HepG2 (cell line): Measurements from ENCODE around the gene ASB11. TPM values are rescaled to one million over a fixed set of nuclear protein-coding genes. Genes with fewer than 3 reads are reported as not detected.

Experiments used
- AKAP8 ChIP-seq: sonication (generic); formaldehyde crosslinking; IDR thresholded peaks from 2 replicates; pipeline ENCODE4 v1.5.1; 2020; ENCODE audit warnings: mild to moderate bottlenecking, missing genetic modification reagents
- ATRX ChIP-seq: sonication (generic); formaldehyde crosslinking; IDR thresholded peaks from 2 replicates; pipeline ENCODE4 v1.4.0; 2020; ENCODE audit warnings: missing genetic modification reagents, borderline replicate concordance
- CENPX ChIP-seq: sonication (generic); formaldehyde crosslinking; IDR thresholded peaks from 2 replicates; pipeline ENCODE4 v1.9.0; 2021; ENCODE audit warnings: mild to moderate bottlenecking, missing genetic modification reagents, moderate library complexity
- CREB1 ChIP-seq, 2 experiments: fragments of 450-650 bp in 1 of 2; IDR thresholded peaks; 2 replicates each; pipeline ENCODE4 v1.6.1; 2016 to 2017; ENCODE audit warnings: control low read depth in 1 of 2, mild to moderate bottlenecking in 1 of 2, missing compliant biosample characterization in 1 of 2, missing genetic modification characterization in 1 of 2
- CREBL2 ChIP-seq: sonication (generic); formaldehyde crosslinking; IDR thresholded peaks from 2 replicates; pipeline ENCODE4 v1.8.1; 2023; ENCODE audit warnings: missing genetic modification reagents, mild to moderate bottlenecking, borderline replicate concordance
- DMAP1 ChIP-seq: IDR thresholded peaks from 2 replicates; pipeline ENCODE4 v1.6.1; 2016
- EEA1 ChIP-seq: sonication (generic); formaldehyde crosslinking; IDR thresholded peaks from 2 replicates; pipeline ENCODE4 v1.5.1; 2020; ENCODE audit warnings: mild to moderate bottlenecking, missing genetic modification reagents, borderline replicate concordance
- HMGA1 ChIP-seq: sonication (generic); formaldehyde crosslinking; conservative IDR thresholded peaks from 2 replicates; pipeline ENCODE4 v1.4.0; 2020; ENCODE audit warnings: missing genetic modification reagents
- HOXD1 ChIP-seq: sonication (generic); formaldehyde crosslinking; IDR thresholded peaks from 2 replicates; pipeline ENCODE4 v1.5.0; 2020; ENCODE audit warnings: missing genetic modification reagents
- KDM5A ChIP-seq: fragments of 200-600 bp; sonication (generic); IDR thresholded peaks from 2 replicates; pipeline ENCODE4 v1.7.0; 2018; ENCODE audit warnings: antibody characterized with exemption, mild to moderate bottlenecking, low read length, borderline replicate concordance
- PAXIP1 ChIP-seq: sonication (generic); formaldehyde crosslinking; conservative IDR thresholded peaks from 2 replicates; pipeline ENCODE4 v1.4.0; 2020; ENCODE audit warnings: mild to moderate bottlenecking, missing genetic modification reagents, moderate library complexity
- PHB2 ChIP-seq: fragments of 450-650 bp; IDR thresholded peaks from 2 replicates; pipeline ENCODE4 v1.6.1; 2018; ENCODE audit not compliant: partially characterized antibody
- THAP7 ChIP-seq: sonication (generic); formaldehyde crosslinking; IDR thresholded peaks from 2 replicates; pipeline ENCODE4 v1.8.1; 2023; ENCODE audit warnings: mild to moderate bottlenecking, missing genetic modification reagents
- ZFP37 ChIP-seq: sonication (generic); formaldehyde crosslinking; IDR thresholded peaks from 2 replicates; pipeline ENCODE4 v1.4.0; 2020; ENCODE audit warnings: missing genetic modification reagents, borderline replicate concordance
- ZNF430 ChIP-seq: sonication (generic); formaldehyde crosslinking; IDR thresholded peaks from 2 replicates; pipeline ENCODE4 v1.9.0; 2021; ENCODE audit warnings: mild to moderate bottlenecking, missing genetic modification reagents
- ZNF549 ChIP-seq: sonication (generic); formaldehyde crosslinking; IDR thresholded peaks from 2 replicates; pipeline ENCODE4 v1.5.0; 2020; ENCODE audit warnings: missing genetic modification reagents
- ZNF646 ChIP-seq: sonication (generic); formaldehyde crosslinking; IDR thresholded peaks from 2 replicates; pipeline ENCODE4 v1.9.0; 2021; ENCODE audit warnings: mild to moderate bottlenecking, missing genetic modification reagents
- ZNF772 ChIP-seq: sonication (generic); formaldehyde crosslinking; IDR thresholded peaks from 2 replicates; pipeline ENCODE4 v1.5.0; 2020; ENCODE audit warnings: mild to moderate bottlenecking, missing genetic modification reagents
- ZNF816 ChIP-seq: sonication (generic); formaldehyde crosslinking; IDR thresholded peaks from 2 replicates; pipeline ENCODE4 v1.8.0; 2022; ENCODE audit warnings: missing genetic modification reagents, mild to moderate bottlenecking, borderline replicate concordance
- polyA plus RNA-seq, 8 experiments: library from polyadenylated mRNA; depleted of rRNA in 3 of 8; stranded (reverse) in 7 of 8; unstranded in 1 of 8; fragments of >200 nt; fragmentation: Illumina TruSeq in 4 of 8; extraction: Trizol in 4 of 8; gene quantifications; 2 replicates each; pipeline versions ENCODE4 v1.2.1 to v1.2.3, GENCODE V29; 2011 to 2016; ENCODE audit warnings: low read depth in 4 of 8, missing spikeins in 1 of 8, mixed read lengths in 1 of 8; ENCODE audit not compliant: insufficient read depth in 1 of 8
- total RNA-seq, 5 experiments: library from RNA; depleted of rRNA; stranded (reverse); fragments of >200 nt; fragmentation: Illumina TruSeq; extraction: Trizol; gene quantifications; 2 replicates each; pipeline ENCODE4 v1.2.3, GENCODE V29; 2016; ENCODE audit warnings: low read depth in 1 of 5

Gene ASB11
- total and polyA plus RNA-seq, 2 of the 13 experiments (the other 11 are each of a cell fraction or from before 2014, with no cell fraction given): not detected

- TF ChIP-seq ZNF646 (CRISPR knock-in tag) (no peak), PHB2 (no peak), ZNF430 (CRISPR knock-in tag) (no peak), PAXIP1 (0 out of 2 replicates have a peak, but pooled peaks have one; percentile 16), AKAP8 (CRISPR knock-in tag) (no peak), ZNF816 (no peak), ZFP37 (CRISPR knock-in tag) (no peak), CENPX (CRISPR knock-in tag) (no peak), CREB1 (IDR thresholded peaks at IDR 0.05) (peak; percentile 86), CREB1 (CRISPR knock-in tag; IDR thresholded peaks at IDR 0.05) (peak; percentile 93), THAP7 (CRISPR knock-in tag) (no peak), EEA1 (no peak), HOXD1 (no peak), ATRX (CRISPR knock-in tag) (no peak), KDM5A (no peak), CREBL2 (CRISPR knock-in tag) (no peak), HMGA1 (CRISPR knock-in tag) (no peak), DMAP1 (CRISPR knock-in tag) (peak; percentile 54; the same call in 1 of the 2 replicates), ZNF772 (no peak), ZNF549 (CRISPR knock-in tag) (no peak)
Observed at GRCh38 chrX:15335135-15336022, 19.9 kb upstream of the ASB11 start, which contains the start of gene PIGA (continued).
